GM12878 (cell line): Measurements from ENCODE around the gene NUP93.

Experiments
- BACH1 ChIP-seq: fragments of 450-650 bp; IDR thresholded peaks from 2 replicates; pipeline ENCODE4 v1.6.1; 2017; ENCODE audit warnings: mild to moderate bottlenecking, borderline replicate concordance
- CBFB ChIP-seq: IDR thresholded peaks from 2 replicates; pipeline ENCODE4 v1.6.1; 2016; ENCODE audit warnings: antibody characterized with exemption, low read depth
- CBX3 ChIP-seq: fragments of 200-600 bp; sonication (generic); IDR thresholded peaks from 2 replicates; pipeline ENCODE4 v1.6.1; 2016; ENCODE audit warnings: low read depth, borderline replicate concordance
- CHD2 ChIP-seq: IDR thresholded peaks from 2 replicates; pipeline ENCODE4 v1.6.1; 2011; ENCODE audit warnings: low read depth, low read length, improper control_type of control experiment, borderline replicate concordance
- EP300 ChIP-seq, 2 experiments: fragments of 150-350 bp in 1 of 2; IDR thresholded peaks; 2 replicates each; pipeline ENCODE4 v1.6.1; 2011 to 2012; ENCODE audit warnings: low read depth in 2 of 2, low read length in 2 of 2, borderline replicate concordance in 1 of 2, improper control_type of control experiment in 1 of 2, inconsistent platforms in 1 of 2; ENCODE audit not compliant: control insufficient read depth in 1 of 2
- HDAC2 ChIP-seq: fragments of 200-600 bp; sonication (generic); IDR thresholded peaks from 2 replicates; pipeline ENCODE4 v1.6.1; 2017
- IKZF1 ChIP-seq: fragments of 450-650 bp; conservative IDR thresholded peaks from 2 replicates; pipeline ENCODE4 v1.6.1; 2017; ENCODE audit warnings: antibody characterized with exemption, mild to moderate bottlenecking
- MLLT1 ChIP-seq: fragments of 450-650 bp; IDR thresholded peaks from 2 replicates; pipeline ENCODE4 v1.6.1; 2016; ENCODE audit warnings: mild to moderate bottlenecking
- PML ChIP-seq: IDR thresholded peaks from 2 replicates; pipeline ENCODE4 v1.6.1; 2012; ENCODE audit warnings: low read length, inconsistent platforms
- ZNF687 ChIP-seq: fragments of 450-650 bp; IDR thresholded peaks from 2 replicates; pipeline ENCODE4 v1.6.1; 2017; ENCODE audit warnings: mild to moderate bottlenecking, moderate library complexity
- TF ChIP-seq, protein P1 (sequence below), 3 experiments: IDR thresholded peaks in 2 of 3; conservative IDR thresholded peaks in 1 of 3; 2 replicates each; pipeline ENCODE4 v1.5.1; 2011; ENCODE audit warnings: low read depth in 3 of 3, low read length in 3 of 3, mild to moderate bottlenecking in 3 of 3, control low read depth in 2 of 3, moderate library complexity in 2 of 3, inconsistent platforms in 1 of 3, mixed read lengths in 1 of 3; ENCODE audit not compliant: control insufficient read depth in 2 of 3, insufficient read depth in 1 of 3; ENCODE audit errors: extremely low read depth in 1 of 3

GRCh38 chr16:56836410-56837230, 106.7 kb downstream of the NUP93 start:
- TF ChIP-seq, protein P1, sequence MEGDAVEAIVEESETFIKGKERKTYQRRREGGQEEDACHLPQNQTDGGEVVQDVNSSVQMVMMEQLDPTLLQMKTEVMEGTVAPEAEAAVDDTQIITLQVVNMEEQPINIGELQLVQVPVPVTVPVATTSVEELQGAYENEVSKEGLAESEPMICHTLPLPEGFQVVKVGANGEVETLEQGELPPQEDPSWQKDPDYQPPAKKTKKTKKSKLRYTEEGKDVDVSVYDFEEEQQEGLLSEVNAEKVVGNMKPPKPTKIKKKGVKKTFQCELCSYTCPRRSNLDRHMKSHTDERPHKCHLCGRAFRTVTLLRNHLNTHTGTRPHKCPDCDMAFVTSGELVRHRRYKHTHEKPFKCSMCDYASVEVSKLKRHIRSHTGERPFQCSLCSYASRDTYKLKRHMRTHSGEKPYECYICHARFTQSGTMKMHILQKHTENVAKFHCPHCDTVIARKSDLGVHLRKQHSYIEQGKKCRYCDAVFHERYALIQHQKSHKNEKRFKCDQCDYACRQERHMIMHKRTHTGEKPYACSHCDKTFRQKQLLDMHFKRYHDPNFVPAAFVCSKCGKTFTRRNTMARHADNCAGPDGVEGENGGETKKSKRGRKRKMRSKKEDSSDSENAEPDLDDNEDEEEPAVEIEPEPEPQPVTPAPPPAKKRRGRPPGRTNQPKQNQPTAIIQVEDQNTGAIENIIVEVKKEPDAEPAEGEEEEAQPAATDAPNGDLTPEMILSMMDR (IDR thresholded peaks at IDR 0.05 in 2 of 3, conservative IDR thresholded peaks at IDR 0.05 in 1 of 3; ENCODE audit: control insufficient read depth in 2 of 3, extremely low read depth in 1 of 3, insufficient read depth in 1 of 3, low read depth in 3 of 3, low read length in 3 of 3), result no peak
- TF ChIP-seq CHD2, result no peak
- TF ChIP-seq ZNF687, result no peak
- TF ChIP-seq CBFB, result no peak
- no peak for TF ChIP-seq PML
- no peak for TF ChIP-seq IKZF1
- no peak for TF ChIP-seq EP300 (IDR thresholded peaks at IDR 0.05; ENCODE audit: borderline replicate concordance in 1 of 2, control insufficient read depth in 1 of 2, low read depth in 2 of 2, low read length in 2 of 2)
- no peak for TF ChIP-seq BACH1
- no peak for TF ChIP-seq HDAC2
- no peak for TF ChIP-seq CBX3
- TF ChIP-seq MLLT1, result no peak
